Measurements from ENCODE around the gene GPLD1.

DNA sequence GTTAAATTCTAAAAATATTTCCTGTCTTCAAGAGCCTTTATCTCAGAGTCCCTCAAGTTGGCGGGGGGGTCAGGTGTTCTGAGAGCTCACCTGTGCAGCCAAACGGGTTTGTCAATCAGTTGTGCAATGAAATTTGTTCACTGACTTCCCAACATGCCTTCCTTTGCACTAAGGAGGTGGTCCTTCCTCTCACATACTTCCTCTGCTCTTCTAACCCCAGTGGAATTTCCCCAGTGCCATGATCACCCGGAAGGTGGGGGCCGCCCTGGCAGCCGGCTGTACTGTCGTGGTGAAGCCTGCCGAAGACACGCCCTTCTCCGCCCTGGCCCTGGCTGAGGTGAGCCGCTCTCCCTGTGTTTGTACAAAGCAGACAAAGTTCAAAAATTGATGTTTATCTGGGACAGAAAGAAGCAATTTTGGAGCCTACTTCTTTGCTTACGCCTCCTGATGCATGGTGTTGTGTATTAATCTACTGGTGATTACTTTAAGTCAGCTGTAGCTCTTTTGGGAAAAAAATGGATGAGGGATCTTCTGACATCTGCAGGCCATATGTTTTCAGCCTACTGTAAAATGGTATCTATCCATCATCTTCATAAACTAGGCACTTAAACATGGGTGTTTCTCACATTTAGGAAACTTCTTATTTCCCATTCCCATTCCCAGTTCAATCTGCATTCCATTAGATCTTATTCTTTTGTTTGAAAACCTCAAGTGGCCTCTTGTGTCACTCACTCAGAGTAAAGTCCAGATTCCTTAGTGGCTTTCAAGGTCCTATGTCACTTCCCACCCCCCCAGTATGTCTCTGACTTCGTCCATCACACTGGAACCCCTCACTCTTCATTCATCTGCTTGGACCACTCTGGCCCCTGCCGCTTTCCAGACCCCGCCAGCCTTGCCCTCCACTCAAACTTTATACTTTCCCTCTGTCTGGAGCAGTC is 15.5 kb upstream of the GPLD1 start:
- TF ChIP-seq ARNT (IDR thresholded peaks at IDR 0.05) (no peak), TARDBP (IDR thresholded peaks at IDR 0.05) (no peak), FOXM1 (IDR thresholded peaks at IDR 0.05; ENCODE audit: borderline replicate concordance) (no peak), SP1 (IDR thresholded peaks at IDR 0.05) (no peak), BHLHE40 (IDR thresholded peaks at IDR 0.05; ENCODE audit: borderline replicate concordance) (no peak), ELF4 (IDR thresholded peaks at IDR 0.05) (no peak), CTBP1 (IDR thresholded peaks at IDR 0.05; ENCODE audit: borderline replicate concordance) (no peak), LEF1 (IDR thresholded peaks at IDR 0.05; ENCODE audit: borderline replicate concordance) (no peak)
